SU-DHL-6 (cell line): ENCODE data around the gene MPRIP.
"Not testable (repeated sequence)": the region's sequence is repeated elsewhere in the genome, so short reads cannot be mapped to it uniquely, and the experiment has no call there.

ENCODE experiments used
- H2AFZ ChIP-seq: fragments of 200-600 bp; sonication (generic); 2 replicates; pipeline ENCODE4 v1.6.1; 2014; ENCODE audit warnings: low read depth, mild to moderate bottlenecking, moderate library complexity, mixed read lengths, antibody characterized with exemption, low read length; ENCODE audit not compliant: severe bottlenecking
- H3F3A ChIP-seq: fragments of 200-600 bp; shearing (Covaris generic); 2 replicates; pipeline ENCODE4 v1.6.0; 2016; ENCODE audit warnings: antibody characterized with exemption, mild to moderate bottlenecking; ENCODE audit not compliant: insufficient read depth
- H3K27ac ChIP-seq: fragments of 200-600 bp; sonication (generic); 2 replicates; pipeline ENCODE4 v1.5.1; 2016; ENCODE audit warnings: low read depth, mild to moderate bottlenecking, low read length, moderate library complexity, mixed read lengths
- H3K27me3 ChIP-seq: fragments of 200-600 bp; sonication (generic), shearing (Covaris generic); 2 replicates; pipeline ENCODE4 v1.6.0; 2014; ENCODE audit warnings: mild to moderate bottlenecking, low read length
- H3K36me3 ChIP-seq: fragments of 200-600 bp; sonication (generic); 2 replicates; pipeline ENCODE4 v1.6.1; 2014; ENCODE audit warnings: mild to moderate bottlenecking, low read length, mixed read lengths
- H3K4me2 ChIP-seq: fragments of 300-600, 200-600 bp; shearing (Covaris generic), sonication (generic); 2 replicates; pipeline ENCODE4 v1.6.0; 2014; ENCODE audit warnings: low read length, low read depth, mild to moderate bottlenecking; ENCODE audit not compliant: poor library complexity, severe bottlenecking
- H3K4me3 ChIP-seq: fragments of 200-600 bp; sonication (generic); 2 replicates; pipeline ENCODE4 v1.5.1; 2014; ENCODE audit warnings: antibody characterized with exemption, low read length, mild to moderate bottlenecking, mixed read lengths; ENCODE audit not compliant: insufficient read depth, poor library complexity, severe bottlenecking
- H3K79me2 ChIP-seq: fragments of 200-600 bp; sonication (generic); 2 replicates; pipeline ENCODE4 v1.6.1; 2014; ENCODE audit warnings: mild to moderate bottlenecking, low read length, moderate library complexity; ENCODE audit not compliant: insufficient read depth
- H3K9ac ChIP-seq: fragments of 200-600 bp; sonication (generic); 2 replicates; pipeline ENCODE4 v1.7.0; 2014; ENCODE audit warnings: mild to moderate bottlenecking, low read length
- H3K9me2 ChIP-seq: fragments of 200-600 bp; sonication (generic); replicated peaks from 2 replicates; pipeline ENCODE4 v1.6.1; 2014; ENCODE audit warnings: low read length; ENCODE audit not compliant: insufficient read depth
- H3K9me3 ChIP-seq: fragments of 200-600 bp; sonication (generic); 2 replicates; pipeline ENCODE4 v1.6.1; 2014; ENCODE audit warnings: low read length, mixed read lengths; ENCODE audit not compliant: insufficient read depth
- H4K20me1 ChIP-seq: fragments of 200-600 bp; sonication (generic); 2 replicates; pipeline ENCODE4 v1.6.1; 2014; ENCODE audit warnings: low read depth, mild to moderate bottlenecking, antibody characterized with exemption, low read length, moderate library complexity, mixed read lengths
- CTCF ChIP-seq: fragments of 200-600 bp; sonication (generic); IDR thresholded peaks from one replicate; pipeline ENCODE4 v1.5.1; 2017; ENCODE audit warnings: antibody characterized with exemption, mild to moderate bottlenecking, low read length, moderate library complexity; ENCODE audit not compliant: insufficient read depth, poor library complexity, severe bottlenecking
- EZH2phosphoT487 ChIP-seq: fragments of 200-600 bp; sonication (generic), shearing (Covaris generic); conservative IDR thresholded peaks from 2 replicates; pipeline ENCODE4 v1.6.1; 2018; ENCODE audit warnings: mild to moderate bottlenecking, antibody characterized with exemption, low read length, moderate library complexity, mixed read lengths

Gene MPRIP

GRCh38 chr17:17015230-17015629 lies 27.0 kb upstream of the MPRIP start:
- H3K4me3 ChIP-seq = no peak overlapping the region
- no peaks in the 10 kb centered on the region for H4K20me1 ChIP-seq
- no peaks in the 10 kb centered on the region for H3F3A ChIP-seq
- TF ChIP-seq CTCF = no peak
- no peak for TF ChIP-seq EZH2phosphoT487
- H3K36me3 ChIP-seq = no peaks in the 10 kb centered on the region
- no peak overlapping the region for H3K27ac ChIP-seq
- no peaks in the 10 kb centered on the region for H3K9me3 ChIP-seq
- H3K9me2 ChIP-seq = no peaks in the 10 kb centered on the region
- no peaks in the 10 kb centered on the region for H3K27me3 ChIP-seq
- H2AFZ ChIP-seq = no peak overlapping the region
- H3K9ac ChIP-seq = no peak overlapping the region
- no peaks in the 10 kb centered on the region for H3K79me2 ChIP-seq
- H3K4me2 ChIP-seq = no peak overlapping the region

GRCh38 chr17:17016199-17017197 lies 25.8 kb upstream of the MPRIP start:
- not testable (repeated sequence) for H3K27ac ChIP-seq, H3K79me2 ChIP-seq, H2AFZ ChIP-seq, H4K20me1 ChIP-seq, H3K9ac ChIP-seq, H3F3A ChIP-seq, H3K9me3 ChIP-seq, H3K36me3 ChIP-seq, H3K4me3 ChIP-seq, H3K9me2 ChIP-seq, H3K4me2 ChIP-seq, H3K27me3 ChIP-seq

DNA sequence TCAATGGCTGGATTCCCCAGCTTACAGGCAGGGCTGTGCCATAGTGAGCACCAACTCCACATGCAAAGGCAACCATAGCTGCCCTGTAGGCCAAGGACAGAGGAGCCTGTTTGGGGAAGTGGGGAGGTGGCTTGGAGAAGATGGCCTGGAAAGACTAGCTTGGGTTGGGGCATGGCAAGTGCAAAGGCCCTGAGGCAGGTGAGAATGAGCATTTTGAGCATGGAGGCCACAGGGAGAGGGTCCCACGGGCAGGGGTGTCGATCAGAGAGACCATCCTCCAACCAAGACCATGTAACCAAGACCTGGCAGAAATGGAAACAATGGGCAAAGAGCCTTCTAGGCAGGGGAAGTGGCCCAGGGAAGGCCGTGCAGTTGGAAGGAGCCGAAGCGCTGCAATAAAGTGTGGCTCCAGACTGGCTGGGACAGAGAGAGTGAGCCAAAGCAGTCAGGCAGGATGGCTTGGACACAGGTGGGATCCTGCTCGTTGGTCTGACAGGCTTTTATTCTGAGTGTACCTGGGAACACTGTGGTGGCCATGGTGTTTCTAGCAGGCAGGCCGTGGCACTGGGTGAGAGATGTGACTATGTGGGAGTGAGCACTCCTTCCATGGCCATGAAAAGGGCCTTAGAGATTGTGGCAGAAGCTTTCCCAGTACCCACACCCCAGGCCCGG lies 24.8 kb upstream of the MPRIP start:
- no peak overlapping the region for H2AFZ ChIP-seq
- H3K4me3 ChIP-seq = no peak overlapping the region
- no peaks in the 10 kb centered on the region for H4K20me1 ChIP-seq
- H3K27ac ChIP-seq = no peak overlapping the region
- no peaks in the 10 kb centered on the region for H3K36me3 ChIP-seq
- no peaks in the 10 kb centered on the region for H3K9me3 ChIP-seq
- H3K27me3 ChIP-seq = no peaks in the 10 kb centered on the region
- H3K79me2 ChIP-seq = no peaks in the 10 kb centered on the region
- H3K4me2 ChIP-seq = no peak overlapping the region
- TF ChIP-seq CTCF (no peak), EZH2phosphoT487 (no peak)
- H3K9ac ChIP-seq = no peak overlapping the region
- no peaks in the 10 kb centered on the region for H3K9me2 ChIP-seq
- no peaks in the 10 kb centered on the region for H3F3A ChIP-seq

DNA sequence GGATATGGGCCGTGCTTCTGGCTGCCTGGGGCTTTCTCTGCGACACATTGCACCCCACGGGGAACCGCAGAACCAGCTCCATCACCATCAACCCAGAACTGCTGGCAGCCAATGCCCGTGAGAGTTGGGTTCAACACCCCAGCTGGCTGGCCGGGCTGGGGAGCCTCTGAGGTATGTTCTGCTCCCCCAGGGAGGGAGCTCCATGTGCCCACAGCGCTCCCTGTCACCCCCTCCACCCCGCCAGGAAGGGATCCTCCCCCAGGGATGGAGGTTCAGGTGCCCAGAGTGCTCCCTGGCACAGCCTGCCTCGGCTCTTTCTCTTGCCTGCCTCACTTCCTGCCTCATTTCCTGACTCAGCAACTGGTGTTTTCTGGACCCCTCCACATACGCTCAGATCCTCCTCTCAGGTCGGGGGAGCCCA lies 24.2 kb upstream of the MPRIP start:
- Histone ChIP-seq H2AFZ (no peak overlapping the region), H3F3A (no peaks in the 10 kb centered on the region), H3K79me2 (no peaks in the 10 kb centered on the region), H3K27me3 (no peaks in the 10 kb centered on the region), H3K9me2 (no peaks in the 10 kb centered on the region), H3K4me2 (no peak overlapping the region), H3K9me3 (no peaks in the 10 kb centered on the region), H3K36me3 (no peaks in the 10 kb centered on the region), H3K9ac (no peak overlapping the region), H3K4me3 (no peak overlapping the region), H4K20me1 (no peaks in the 10 kb centered on the region), H3K27ac (no peak overlapping the region)
- no peak for TF ChIP-seq CTCF
- no peak for TF ChIP-seq EZH2phosphoT487
